ENCODE results near the gene AIF1. TPM values are rescaled to one million over a fixed set of nuclear protein-coding genes. Genes with fewer than 3 reads are reported as not detected.
A peak's percentile ranks its signal among the peaks of the same experiment; 100 is the strongest.

AIF1 gene
- polyA plus RNA-seq, 1 donor = 24.6 TPM

DNA sequence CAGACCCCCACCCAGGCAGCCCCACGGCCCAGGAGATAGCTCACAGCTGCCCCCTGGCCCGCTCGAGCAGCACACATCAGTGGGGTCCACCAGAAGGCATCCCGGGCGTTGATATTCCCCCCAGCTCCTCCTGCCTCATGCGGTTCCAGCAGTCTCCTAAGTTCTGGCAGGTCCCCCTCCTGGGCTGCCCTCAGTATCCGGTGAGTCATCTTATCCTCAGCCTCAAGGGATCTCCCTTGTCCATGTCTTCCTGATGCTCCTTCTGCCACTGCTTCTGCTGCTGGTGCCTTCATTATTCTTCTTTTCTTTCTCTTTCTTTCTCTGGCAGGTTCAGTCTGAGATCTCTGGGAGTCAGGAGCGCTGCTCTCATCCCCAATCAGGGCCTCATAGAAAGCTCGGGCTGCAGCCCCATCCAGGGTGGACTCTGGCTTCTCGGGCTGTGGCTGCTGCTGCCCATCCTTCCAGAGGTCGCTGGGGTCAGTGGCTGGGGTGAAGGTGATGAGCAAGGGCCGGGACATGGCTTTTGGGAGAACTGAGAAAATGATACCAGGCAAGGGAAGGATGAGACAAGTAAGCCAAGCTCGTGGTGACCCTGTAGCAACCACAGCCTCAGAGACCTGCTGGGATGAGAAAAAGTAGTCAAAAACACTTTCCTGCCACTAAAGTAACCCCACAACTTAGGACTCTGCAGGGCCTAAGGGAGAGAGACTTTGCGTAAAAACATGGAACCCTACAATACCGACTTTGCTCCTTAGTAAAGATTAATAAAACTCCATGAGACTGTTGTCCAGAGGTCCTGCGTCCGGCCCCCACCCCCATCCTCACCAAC is 49.1 kb downstream of the AIF1 start:
- peak; percentile 59 for DNase-seq

DNA sequence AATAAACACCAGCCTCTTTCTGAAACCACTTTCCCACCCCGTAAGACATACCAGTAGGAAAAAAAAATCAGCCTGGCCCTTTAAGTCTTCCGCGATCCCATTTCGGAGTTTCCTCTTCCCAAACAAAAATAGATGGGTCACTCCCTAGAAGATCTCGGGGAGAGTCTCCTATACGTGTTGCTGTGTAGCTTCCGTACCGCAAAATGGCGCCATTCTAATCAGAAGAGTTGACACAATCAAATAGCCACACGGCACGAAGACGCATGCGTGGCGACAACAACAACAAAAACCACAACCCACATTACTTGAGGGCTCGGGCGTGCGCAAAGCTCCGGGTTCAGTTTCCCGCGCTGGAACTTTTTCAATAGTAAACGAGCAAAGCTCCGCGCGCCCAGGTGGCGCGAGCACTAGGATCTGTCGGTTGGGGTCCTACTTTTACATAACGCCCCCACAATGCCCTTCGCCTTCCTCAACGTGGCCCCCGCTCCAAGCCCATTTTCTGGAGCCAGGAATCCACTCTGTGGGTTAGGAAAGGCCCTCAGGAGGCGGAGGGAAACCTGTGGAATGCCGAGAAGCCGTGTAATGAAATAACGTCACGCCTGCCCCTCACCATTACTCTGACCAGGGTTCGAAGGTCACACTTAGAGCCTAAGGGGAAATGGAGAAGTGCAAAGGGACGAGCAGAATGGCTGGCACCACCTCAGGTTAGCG is 49.9 kb downstream of the AIF1 start, which contains the start of gene GPANK1:
GPANK1 (minus strand) TSS at position 208 of the 711 bp plus-strand sequence. CDS start 519 bp downstream, outside the sequence.
- DNase-seq = peak; percentile 96

DNA sequence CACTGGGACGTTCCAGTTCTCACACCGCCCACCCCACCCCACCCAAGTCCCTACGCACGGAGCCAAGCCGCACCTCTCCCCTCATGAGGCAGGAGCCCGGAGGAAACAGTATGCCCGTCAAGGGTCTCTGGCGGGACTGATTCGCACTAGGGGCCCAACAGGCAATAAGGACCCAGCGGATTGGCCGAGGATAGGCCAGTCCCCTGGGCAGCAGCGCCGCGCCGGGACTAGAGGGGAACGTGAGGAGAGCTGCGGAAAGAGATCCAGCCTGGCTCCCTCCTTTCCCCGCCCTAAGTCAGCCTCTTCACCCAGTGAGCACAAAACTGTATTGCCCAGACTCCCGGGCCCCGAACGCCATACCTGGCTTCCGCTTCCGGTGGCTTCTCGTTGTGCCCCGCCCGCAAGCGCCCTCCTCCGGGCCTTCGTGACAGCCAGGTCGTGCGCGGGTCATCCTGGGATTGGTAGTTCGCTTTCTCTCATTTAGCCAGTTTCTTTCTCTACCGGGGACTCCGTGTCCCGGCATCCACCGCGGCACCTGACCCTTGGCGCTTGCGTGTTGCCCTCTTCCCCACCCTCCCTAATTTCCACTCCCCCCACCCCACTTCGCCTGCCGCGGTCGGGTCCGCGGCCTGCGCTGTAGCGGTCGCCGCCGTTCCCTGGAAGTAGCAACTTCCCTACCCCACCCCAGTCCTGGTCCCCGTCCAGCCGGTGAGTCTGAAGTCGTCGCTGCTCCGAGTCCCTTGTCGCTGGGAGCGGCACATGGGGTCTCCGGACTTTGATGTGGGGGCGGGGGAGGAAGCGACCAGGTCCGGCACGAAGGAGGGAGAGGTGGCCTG is 50.7 kb downstream of the AIF1 start, which contains the start of gene CSNK2B:
CSNK2B (plus strand) TSS at position 580 of the 836 bp plus-strand sequence. CDS start 752 bp downstream, outside the sequence.
- DNase-seq = peak; percentile 98

DNA sequence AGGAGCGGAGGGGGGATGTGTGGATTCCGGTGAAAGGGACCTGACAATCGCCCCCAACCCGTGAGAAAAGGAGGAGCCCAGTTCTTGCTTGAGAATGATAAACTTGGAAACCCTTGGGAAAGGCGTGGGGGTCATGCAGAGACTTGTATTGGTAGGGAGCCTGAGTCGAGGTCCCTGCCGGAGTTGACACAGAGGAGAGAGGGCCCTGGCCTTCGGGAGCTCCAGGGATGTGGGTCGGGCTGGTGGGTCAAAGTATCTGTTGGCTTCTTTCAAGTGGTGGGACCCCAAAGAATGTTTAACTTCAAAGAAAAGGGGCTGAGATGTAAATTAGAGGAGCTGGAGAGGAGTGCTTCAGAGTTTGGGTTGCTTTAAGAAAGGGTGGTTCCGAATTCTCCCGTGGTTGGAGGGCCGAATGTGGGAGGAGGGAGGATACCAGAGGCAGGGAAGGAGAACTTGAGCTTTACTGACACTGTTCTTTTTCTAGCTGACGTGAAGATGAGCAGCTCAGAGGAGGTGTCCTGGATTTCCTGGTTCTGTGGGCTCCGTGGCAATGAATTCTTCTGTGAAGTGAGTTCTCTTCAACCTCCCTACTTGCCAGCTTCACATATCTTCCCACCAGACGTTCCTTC is 51.4 kb downstream of the AIF1 start:
- DNase-seq = no peak

Other genes starting within 250 kb of the AIF1 start
- gene MICA, start 211.6 kb upstream of the AIF1 start, polyA plus RNA-seq (ENCODE audit: insufficient read length) = 6.7 TPM
- 0.85 TPM for gene MICB, start 117.1 kb upstream of the AIF1 start, polyA plus RNA-seq (ENCODE audit: insufficient read length)
- gene MCCD1, start 86.3 kb upstream of the AIF1 start, polyA plus RNA-seq (ENCODE audit: insufficient read length) = not detected
- gene DDX39B, start 73.2 kb upstream of the AIF1 start, polyA plus RNA-seq (ENCODE audit: insufficient read length) = 420 TPM
- gene ATP6V1G2, start 68.6 kb upstream of the AIF1 start, polyA plus RNA-seq (ENCODE audit: insufficient read length) = 4.2 TPM
- gene NFKBIL1, start 67.6 kb upstream of the AIF1 start, polyA plus RNA-seq (ENCODE audit: insufficient read length) = 18.9 TPM
- not detected for gene LTA, start 42.9 kb upstream of the AIF1 start, polyA plus RNA-seq (ENCODE audit: insufficient read length)
- 0.12 TPM for gene TNF, start 39.7 kb upstream of the AIF1 start, polyA plus RNA-seq (ENCODE audit: insufficient read length)
- gene LTB, start 32.8 kb upstream of the AIF1 start, polyA plus RNA-seq (ENCODE audit: insufficient read length) = 1.5 TPM
- gene LST1, start 29.0 kb upstream of the AIF1 start, polyA plus RNA-seq (ENCODE audit: insufficient read length) = 8.3 TPM
- not detected for gene NCR3, start 22.2 kb upstream of the AIF1 start, polyA plus RNA-seq (ENCODE audit: insufficient read length)
- 166 TPM for gene PRRC2A, start 5.5 kb downstream of the AIF1 start, polyA plus RNA-seq (ENCODE audit: insufficient read length)
- gene BAG6, start 37.4 kb downstream of the AIF1 start, polyA plus RNA-seq (ENCODE audit: insufficient read length) = 252 TPM
- 3.3 TPM for gene APOM, start 40.7 kb downstream of the AIF1 start, polyA plus RNA-seq (ENCODE audit: insufficient read length)
- 13.1 TPM for gene C6orf47, start 45.5 kb downstream of the AIF1 start, polyA plus RNA-seq (ENCODE audit: insufficient read length)
- gene GPANK1, start 49.8 kb downstream of the AIF1 start, polyA plus RNA-seq (ENCODE audit: insufficient read length) = 17.1 TPM
- 127 TPM for gene CSNK2B, start 50.8 kb downstream of the AIF1 start, polyA plus RNA-seq (ENCODE audit: insufficient read length)
- gene LY6G5B, start 54.7 kb downstream of the AIF1 start, polyA plus RNA-seq (ENCODE audit: insufficient read length) = 11.7 TPM
- 6.3 TPM for gene LY6G5C, start 65.8 kb downstream of the AIF1 start, polyA plus RNA-seq (ENCODE audit: insufficient read length)
- 54.6 TPM for gene ABHD16A, start 88.1 kb downstream of the AIF1 start, polyA plus RNA-seq (ENCODE audit: insufficient read length)
- gene LY6G6F, start 91.6 kb downstream of the AIF1 start, polyA plus RNA-seq (ENCODE audit: insufficient read length) = not detected
- gene LY6G6D, start 100.1 kb downstream of the AIF1 start, polyA plus RNA-seq (ENCODE audit: insufficient read length) = not detected
- 0.28 TPM for gene LY6G6C, start 106.5 kb downstream of the AIF1 start, polyA plus RNA-seq (ENCODE audit: insufficient read length)
- 0.71 TPM for gene MPIG6B, start 108.1 kb downstream of the AIF1 start, polyA plus RNA-seq (ENCODE audit: insufficient read length)
- gene DDAH2, start 114.1 kb downstream of the AIF1 start, polyA plus RNA-seq (ENCODE audit: insufficient read length) = 128 TPM
- 116 TPM for gene CLIC1, start 121.3 kb downstream of the AIF1 start, polyA plus RNA-seq (ENCODE audit: insufficient read length)
- 14.4 TPM for gene MSH5, start 124.8 kb downstream of the AIF1 start, polyA plus RNA-seq (ENCODE audit: insufficient read length)
- 2.4 TPM for gene SAPCD1, start 147.4 kb downstream of the AIF1 start, polyA plus RNA-seq (ENCODE audit: insufficient read length)
- 2.5 TPM for gene VWA7, start 162.1 kb downstream of the AIF1 start, polyA plus RNA-seq (ENCODE audit: insufficient read length)
- 48.6 TPM for gene VARS1, start 180.5 kb downstream of the AIF1 start, polyA plus RNA-seq (ENCODE audit: insufficient read length)
- gene LSM2, start 191.7 kb downstream of the AIF1 start, polyA plus RNA-seq (ENCODE audit: insufficient read length) = 51.7 TPM
- gene HSPA1L, start 200.0 kb downstream of the AIF1 start, polyA plus RNA-seq (ENCODE audit: insufficient read length) = 3.7 TPM
- 84.3 TPM for gene HSPA1A, start 200.3 kb downstream of the AIF1 start, polyA plus RNA-seq (ENCODE audit: insufficient read length)
- gene HSPA1B, start 212.5 kb downstream of the AIF1 start, polyA plus RNA-seq (ENCODE audit: insufficient read length) = 61.2 TPM
- 17.7 TPM for gene NEU1, start 247.6 kb downstream of the AIF1 start, polyA plus RNA-seq (ENCODE audit: insufficient read length)